HG03439 (cell line): Measurements from ENCODE around the gene HSPBP1.

Experiments
- ATAC-seq: cut with Tn5 transposase; IDR thresholded peaks from one replicate; pipeline ENCODE4 v1.9.1; 2021; ENCODE audit warnings: mild to moderate bottlenecking, moderate library complexity; ENCODE audit not compliant: unreplicated experiment

The HSPBP1 gene

DNA sequence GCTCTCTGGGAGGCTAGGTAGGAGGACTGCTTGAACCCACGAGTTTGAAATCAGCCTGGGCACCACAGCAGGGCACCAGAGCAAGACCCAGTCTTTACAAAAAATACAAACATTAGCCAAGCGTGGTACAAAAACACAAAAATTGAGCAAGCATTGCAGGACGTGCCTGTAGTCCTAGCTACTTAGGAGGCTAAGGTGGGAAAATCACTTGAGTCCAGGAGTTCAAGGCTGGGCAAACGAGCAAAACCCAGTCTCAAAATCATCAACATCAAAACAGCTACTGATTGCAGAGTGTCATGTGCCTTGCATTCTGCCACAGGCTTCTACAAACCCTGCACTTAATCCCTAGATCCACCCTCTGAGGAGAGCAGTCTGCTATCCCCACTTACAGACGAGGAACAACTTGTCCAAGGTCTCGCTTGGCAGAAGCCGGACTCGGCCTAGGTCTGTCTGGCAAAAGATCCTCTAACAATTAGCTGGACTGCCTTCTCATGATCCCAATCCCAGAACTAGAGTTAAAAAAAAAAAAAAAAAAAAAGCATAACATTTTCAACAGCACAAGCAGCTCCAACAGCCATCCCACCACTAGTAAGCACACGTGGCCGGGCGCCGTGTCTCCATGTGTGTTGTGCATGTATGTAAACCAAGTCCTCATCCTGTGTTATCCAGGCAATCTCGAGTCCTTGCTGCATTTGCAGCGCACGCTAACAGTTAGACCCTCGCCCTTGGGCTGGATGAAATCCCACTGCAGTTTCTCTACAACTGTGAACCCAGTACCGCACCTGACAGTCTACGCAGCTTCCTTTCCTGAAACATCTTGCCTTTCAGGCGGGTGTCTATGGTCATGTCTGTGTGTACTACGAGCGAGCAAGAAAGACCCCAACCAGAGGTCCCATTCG is 23.1 kb downstream of the HSPBP1 start:
- no peak for ATAC-seq

- no peak for ATAC-seq
Measured at GRCh38 chr19:55255618-55256423, 24.1 kb downstream of the HSPBP1 start.

DNA sequence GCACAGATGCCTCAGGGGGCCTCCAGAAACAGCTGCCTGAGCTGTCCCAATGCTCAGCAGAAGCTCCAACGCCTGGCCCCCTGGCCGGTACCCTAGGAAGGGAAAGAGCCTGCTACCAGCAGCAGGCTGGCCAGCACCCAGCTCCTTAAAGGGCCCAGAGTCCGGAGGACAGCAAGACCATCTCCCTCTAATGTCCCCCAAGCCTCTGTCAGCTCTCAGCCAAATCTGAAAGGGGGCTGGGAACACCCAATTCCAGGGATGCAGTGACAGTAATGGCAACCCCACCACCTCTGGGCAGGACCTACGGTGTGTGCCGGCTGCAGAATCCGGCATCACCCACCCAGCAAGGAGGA is 25.3 kb downstream of the HSPBP1 start:
- no peak for ATAC-seq

- ATAC-seq = peak; percentile 41
Measured at GRCh38 chr19:55253842-55254624, 25.9 kb downstream of the HSPBP1 start.

- no peak for ATAC-seq
Measured at GRCh38 chr19:55252760-55253663, 26.9 kb downstream of the HSPBP1 start.

GRCh38 chr19:55251341-55252081 is 28.4 kb downstream of the HSPBP1 start:
- ATAC-seq = no peak

- ATAC-seq = no peak
Measured at GRCh38 chr19:55250262-55251036, 29.5 kb downstream of the HSPBP1 start.

GRCh38 chr19:55249841-55250240 is 30.1 kb downstream of the HSPBP1 start:
- ATAC-seq = no peak

GRCh38 chr19:55248704-55249103 is 31.2 kb downstream of the HSPBP1 start:
- ATAC-seq = no peak

DNA sequence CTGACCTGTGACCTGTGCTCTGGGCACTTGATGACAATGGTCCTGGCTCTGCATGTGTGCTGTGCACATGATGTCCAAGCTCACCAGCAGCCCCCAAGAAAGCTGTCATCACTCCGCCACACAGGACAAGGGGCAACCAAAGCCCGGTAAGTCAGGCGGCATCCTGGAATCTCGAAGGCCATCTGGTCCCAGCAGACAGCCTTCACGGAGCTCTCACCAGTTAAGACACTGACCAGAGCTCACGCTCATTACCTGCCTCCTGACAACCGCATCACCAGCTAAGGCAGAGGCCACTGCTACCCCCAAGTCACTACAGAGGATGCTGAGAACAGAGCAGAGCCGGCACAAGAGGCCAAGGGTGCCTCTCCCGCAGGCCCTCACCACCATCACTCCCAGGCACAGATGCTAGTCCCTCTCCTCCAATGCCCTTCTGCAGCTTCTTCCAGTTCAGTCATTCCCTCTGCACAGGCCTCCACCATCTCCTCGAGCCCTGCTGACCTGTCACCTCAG is 31.7 kb downstream of the HSPBP1 start:
- no peak for ATAC-seq

DNA sequence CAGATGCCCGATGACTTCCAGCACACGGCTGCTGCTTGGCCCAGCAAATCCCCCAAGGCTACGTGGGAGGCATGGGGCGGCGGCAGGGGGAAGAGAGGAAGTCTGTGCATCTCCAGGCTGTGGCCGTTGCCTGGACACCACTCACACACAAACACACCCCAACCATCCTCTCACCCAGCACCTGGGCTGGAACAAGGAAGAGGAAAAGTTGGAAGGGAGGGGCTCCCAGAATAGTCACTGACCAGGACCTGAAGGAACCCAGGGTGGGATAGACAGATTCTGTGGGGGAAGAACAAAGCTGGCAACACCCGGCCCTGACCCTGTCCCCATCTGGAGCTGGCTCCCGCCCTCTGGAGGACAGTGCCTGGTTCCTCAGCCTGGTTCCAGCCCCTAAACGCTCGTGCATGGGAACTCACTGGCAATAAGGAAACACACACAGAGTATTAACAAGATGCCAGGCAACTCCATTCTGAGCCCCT is 32.2 kb downstream of the HSPBP1 start:
- ATAC-seq = no peak

GRCh38 chr19:55246462-55247451 is 33.2 kb downstream of the HSPBP1 start:
- no peak for ATAC-seq

DNA sequence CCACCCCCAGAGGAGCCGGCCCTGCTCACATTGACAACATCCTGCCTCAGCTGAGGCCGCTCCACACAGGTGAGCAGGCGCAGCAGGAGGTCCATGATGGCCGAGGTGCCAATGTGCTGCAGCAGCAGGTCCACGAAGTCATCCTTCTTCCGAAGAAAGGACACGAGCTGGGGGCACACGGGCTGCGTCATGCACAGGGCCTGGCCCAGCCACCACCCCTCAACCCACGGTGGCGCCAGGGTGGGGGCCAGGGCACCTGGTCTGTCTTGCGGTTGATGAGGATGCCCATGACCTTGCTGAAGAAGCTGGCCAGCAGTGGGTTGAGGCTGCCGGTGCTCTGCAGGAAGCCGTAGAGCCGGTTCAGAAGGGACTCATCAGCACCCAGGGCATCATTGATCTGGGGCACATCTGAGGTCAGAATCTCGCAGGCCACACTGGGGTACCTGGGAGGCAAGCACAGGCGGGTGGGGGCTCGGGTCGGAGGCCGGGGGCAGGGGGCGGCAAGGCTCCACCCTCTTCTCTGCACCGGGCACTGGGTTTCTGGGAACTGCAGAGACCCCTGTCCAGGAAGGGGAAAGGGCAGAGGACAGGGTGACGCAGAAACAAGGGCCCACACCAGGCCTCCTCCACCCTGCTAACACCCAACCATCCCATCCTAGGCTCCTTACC is 34.5 kb downstream of the HSPBP1 start:
- ATAC-seq = no peak

- no peak for ATAC-seq
Measured at GRCh38 chr19:55244004-55244680, 35.8 kb downstream of the HSPBP1 start.

- ATAC-seq = no peak
Measured at GRCh38 chr19:55242517-55242916, 37.4 kb downstream of the HSPBP1 start.

DNA sequence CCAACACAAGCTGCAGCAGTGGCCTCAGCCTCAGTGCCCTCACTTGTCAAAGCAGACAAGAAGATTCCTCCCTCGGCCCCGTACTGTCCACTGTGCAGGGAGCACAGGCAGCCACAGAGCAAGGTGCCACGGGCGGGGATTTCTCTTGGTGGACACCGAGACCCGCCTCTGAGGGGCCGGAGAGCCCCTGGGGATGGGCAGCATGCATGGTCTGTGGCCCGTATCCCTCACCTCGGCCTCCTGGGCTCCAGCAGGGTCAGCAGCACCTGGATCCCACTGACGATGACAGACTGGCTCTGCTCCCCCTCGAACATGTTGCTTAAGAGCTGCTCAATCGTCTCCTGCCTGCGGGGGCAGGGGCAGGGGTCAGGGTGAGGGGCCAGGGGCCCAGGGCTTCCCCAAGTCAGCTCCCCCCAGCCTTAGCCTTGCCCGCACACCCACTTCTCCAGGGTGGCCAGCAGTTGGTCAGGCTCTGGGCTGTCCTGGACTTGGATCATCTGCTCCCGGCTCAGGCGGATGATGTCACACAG is 37.9 kb downstream of the HSPBP1 start:
- no peak for ATAC-seq
